Activated effector memory CD4-positive, alpha-beta T cell treated with Interleukin-2 at 50 U/mL for 16 hours (primary cell): ENCODE data around the gene CBLL1.

Experiments used
- DNase-seq: peaks from one replicate; pipeline ENCODE4 v3.0.0-alpha.2; 2020

The CBLL1 gene, protein sequence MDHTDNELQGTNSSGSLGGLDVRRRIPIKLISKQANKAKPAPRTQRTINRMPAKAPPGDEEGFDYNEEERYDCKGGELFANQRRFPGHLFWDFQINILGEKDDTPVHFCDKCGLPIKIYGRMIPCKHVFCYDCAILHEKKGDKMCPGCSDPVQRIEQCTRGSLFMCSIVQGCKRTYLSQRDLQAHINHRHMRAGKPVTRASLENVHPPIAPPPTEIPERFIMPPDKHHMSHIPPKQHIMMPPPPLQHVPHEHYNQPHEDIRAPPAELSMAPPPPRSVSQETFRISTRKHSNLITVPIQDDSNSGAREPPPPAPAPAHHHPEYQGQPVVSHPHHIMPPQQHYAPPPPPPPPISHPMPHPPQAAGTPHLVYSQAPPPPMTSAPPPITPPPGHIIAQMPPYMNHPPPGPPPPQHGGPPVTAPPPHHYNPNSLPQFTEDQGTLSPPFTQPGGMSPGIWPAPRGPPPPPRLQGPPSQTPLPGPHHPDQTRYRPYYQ

DNA sequence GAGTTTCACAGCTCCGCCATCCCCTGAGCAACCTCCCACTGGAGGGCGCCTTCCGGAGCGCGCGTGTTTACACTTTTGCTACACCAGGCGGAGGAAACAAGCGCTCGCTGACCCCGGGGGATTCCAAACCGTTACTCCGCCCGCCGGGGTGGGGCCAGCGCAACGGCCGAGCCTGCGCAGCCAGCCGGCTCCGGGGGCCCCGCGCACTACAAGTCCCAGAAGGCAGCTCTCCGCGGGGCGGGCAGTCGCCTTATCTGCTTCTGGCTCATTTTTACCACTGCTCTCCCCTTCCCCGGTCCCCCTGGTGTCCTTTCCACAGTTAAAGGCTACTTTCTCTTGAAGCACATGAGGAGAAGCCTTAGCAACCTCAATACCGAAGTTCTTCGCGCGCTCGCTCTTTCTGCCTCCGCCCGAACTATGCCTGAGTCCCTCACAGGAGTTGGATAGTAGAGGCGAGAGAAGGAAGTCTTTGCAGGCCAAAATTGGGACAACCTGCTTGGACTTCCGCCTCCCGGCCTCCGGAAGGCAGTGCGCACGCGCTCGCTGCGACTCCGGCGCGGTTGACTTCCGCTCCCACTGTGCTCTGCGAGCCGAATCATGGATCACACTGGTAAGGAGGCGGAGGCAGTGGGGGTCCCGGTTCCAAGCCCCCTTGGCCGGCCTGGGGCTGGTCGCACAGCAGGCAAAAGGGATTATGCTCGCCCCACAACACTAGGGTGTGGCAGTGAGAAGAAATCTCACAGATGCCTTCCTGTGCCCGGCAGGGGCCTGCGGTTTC is at the start of gene CBLL1:
CBLL1 (plus strand) TSS at position 576 of the 778 bp plus-strand sequence; CDS start at position 598, 22 bp downstream.
- peak; percentile 97 for DNase-seq

DNA sequence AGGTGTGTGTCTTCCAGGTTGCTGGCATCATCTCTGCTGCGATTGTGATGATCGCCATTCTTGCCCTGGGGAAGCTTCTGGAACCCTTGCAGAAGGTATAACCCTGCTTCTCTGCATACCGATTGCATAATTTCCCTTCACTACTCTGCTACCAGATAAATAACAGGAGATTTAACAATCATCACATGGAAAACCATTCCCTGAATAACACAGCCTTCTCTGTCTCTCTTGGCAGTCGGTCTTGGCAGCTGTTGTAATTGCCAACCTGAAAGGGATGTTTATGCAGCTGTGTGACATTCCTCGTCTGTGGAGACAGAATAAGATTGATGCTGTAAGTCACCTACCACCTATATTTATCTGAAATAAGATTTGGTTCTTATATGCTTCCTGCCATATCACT is 49.6 kb upstream of the CBLL1 start:
- no peak for DNase-seq

DNA sequence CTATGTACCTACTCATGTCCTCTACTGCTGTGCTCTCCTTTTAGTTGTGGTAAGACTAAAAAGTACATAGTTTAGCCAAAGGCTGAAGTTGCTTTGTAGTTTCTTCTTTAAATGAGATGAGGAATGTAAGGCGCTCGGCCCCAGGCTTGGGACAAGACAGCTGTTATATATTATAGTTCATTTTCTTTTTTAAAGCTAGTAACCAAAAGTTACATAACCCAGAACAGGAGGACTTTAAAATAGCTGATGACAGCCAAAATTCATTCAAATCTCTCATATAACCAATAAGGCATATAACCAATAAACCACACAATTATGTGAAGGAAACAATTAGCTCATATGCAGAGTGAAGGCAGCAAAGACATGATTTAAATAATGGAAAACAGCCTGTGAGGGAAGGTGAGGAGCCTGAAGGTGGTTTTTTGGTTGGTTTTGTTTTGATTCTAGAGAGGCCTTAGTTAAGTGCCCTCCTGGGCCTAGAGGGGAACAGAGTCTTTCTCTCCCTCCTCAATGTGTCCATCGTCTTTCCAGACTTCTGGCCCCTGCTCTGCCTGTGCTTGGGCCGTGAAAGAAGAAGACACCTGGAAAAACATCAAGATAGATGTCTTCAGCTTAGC is 47.5 kb upstream of the CBLL1 start:
- no peak for DNase-seq

DNA sequence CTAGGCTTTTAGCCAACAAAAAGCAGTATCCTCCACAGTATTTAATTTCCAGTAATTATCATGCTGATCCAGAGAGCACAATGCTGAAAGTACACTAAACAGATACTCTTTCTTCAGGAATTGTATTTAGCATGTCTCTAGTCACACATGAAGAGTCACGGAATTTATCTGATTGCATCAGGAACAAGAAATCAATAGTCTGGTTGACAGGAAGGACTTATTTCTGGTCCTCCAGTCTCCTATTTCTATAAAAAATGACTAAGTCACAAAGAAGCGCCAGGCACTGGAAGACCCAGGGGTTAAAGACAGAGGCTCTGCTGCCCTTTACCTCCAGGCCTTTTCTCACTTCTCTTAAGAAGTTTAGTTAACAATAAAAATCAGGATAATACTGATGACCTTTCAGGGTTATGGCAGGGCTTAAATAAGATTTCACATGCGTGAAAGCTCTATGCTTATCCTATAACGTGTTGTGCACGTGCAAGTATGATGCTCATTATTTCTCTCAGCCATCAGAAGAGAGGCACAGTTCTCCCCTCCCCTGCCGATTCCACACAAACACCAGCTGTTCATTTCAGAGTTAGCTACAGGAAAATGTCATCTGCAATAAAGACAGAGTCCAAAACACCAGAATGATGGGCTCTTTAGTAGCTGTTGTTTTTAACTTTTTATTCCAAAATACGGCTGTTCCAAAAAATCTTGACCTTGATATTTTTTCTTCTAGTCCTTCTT is 46.5 kb upstream of the CBLL1 start:
- no peak for DNase-seq

DNA sequence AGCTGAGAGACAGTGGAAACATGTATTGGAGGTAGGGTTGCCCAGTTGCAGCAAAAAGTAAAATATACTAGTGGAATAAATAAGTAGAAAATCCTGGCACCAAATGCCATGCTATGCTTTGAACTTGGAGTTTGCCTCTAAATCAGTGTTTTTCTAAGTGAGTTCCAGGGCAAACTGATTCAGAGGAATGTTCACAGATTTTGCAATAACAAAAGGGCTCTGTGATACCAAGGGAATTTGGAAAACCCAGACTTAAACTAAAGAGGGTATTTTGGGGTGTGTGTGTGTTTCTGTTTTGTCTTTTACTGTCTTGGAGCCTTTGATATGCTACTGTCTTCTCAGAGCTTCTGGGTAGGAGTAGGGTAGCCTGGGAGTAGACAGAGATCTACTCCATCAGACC is 43.4 kb upstream of the CBLL1 start:
- DNase-seq: no peak

DNA sequence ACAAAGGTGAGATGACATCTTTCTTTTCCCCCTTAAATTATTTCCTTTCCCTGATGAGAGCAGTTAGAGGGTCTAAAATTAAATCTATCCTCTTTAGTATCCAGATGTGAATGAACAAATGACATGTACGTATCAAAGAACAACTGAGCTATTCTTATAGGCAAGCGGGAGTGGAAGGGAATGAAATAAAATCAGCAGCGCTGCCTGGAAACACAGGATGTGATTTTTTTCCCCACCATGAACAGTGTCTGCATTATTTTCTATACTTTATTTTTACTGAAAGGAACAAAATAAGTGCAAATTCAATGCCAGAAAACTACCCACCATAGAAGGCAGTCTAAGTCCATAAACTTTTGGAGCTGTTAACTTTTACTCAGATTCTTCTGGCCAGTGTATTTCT is 42.8 kb upstream of the CBLL1 start:
- DNase-seq: no peak

DNA sequence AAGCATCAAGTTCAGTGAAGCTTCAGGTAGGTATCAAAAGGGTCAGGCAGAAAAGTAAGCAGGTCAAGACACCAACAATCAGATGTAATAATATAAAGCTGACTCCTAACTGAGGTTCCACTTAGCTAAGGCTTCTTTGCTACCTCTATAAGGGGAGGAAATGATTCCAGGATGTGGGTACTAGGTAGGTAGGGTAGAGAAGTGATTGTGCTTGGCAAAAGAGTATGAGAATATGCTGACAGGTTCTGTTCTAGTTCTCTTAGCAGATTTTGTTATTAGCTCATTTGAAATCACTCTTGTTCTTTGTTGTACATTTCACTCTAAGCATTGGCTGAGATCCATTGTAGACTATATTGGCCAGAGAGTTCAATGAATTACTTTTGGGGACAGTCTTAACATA is 40.7 kb upstream of the CBLL1 start:
- DNase-seq: no peak

DNA sequence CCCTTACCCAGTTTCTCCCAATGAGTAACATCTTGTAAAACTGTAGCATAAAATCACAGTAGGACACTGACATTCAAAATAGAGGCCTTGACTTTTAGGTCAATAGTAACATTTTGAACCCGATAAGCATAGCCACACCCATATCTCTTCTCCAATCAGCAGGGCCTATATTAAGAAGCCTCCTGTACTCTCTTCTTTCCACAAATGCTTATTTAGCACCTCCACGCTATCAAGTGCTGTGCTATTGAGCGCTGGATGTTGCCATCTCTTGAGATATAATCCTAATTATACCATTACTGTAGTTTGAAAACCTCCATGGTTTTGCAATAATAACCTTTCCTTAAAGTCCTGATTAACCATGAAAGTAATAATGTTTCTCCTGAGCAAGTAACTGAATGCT is 40.1 kb upstream of the CBLL1 start:
- no peak for DNase-seq

DNA sequence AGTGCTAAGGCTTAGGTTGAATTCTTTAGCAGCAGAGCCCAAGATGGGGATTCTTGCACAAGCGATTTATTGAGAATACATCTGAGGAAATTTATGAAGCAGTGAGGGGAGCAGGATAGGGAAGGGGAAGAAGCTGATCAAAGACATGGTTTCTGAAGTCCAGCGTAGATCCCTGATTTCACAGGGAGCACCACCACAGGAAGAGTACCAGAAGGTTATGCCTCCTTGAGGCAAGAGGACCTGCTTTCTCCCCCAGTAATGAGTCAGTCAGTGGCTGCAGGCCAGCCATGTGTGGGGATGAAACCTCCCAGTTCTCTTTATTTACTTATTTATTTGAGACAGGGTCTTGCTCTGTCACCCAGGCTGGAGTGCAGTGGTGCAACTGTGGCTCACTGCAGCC is 35.0 kb upstream of the CBLL1 start:
- no peak for DNase-seq

DNA sequence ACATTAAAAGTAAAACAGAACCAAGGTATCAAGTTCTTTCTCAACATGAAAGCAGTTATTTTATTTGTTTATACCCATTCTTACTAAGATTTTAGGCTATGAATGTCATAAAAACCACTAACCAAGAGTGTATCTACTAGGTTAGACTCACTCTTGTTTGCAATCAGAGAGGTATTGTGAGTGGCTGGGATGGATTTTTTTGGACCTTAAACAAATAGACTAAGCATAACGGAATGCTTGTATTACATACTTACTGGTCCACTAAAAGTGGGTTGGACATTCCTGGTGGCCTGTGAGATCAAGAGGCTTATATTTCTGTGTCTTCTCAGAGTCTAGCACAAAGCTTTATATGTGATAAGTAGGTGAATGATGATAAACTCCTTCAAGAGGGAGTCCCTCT is 32.6 kb upstream of the CBLL1 start:
- no peak for DNase-seq

DNA sequence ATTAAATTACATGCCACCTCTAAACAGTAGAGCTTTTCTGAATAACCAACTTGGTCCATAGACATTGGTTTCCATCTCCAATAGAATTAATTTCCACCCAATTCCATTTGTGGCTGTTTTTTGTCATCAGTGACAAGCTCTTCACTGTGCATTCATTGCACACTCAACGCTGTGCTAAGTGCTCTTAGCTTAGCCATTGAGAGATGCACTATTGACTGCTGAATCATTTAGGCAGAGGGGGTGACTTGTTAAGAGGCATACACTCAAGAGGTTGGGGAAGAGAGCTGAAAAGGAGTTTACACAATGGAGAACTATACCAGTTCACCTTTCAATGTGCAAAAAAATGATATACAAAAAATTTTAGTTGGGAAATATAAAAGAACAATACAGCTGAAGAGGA is 31.9 kb upstream of the CBLL1 start:
- DNase-seq: no peak

DNA sequence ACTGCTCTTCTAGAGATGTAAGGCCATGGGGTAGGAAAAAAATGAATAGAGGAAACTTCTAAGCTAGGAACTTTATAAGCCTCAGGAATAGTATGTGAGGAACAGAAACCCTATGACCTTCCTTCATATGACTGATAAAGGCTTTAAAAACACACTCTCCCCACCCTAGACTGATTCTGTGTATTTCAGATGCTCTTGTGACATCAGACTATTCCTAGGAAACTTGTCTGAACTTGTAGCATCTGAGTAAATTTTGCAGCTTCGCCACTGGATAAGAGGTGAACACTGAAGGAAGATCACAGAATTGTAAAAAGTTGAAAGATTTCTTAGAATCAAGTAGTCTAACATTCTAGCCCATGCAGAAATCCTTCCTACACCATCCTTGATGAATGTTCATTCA is 31.0 kb upstream of the CBLL1 start:
- no peak for DNase-seq

DNA sequence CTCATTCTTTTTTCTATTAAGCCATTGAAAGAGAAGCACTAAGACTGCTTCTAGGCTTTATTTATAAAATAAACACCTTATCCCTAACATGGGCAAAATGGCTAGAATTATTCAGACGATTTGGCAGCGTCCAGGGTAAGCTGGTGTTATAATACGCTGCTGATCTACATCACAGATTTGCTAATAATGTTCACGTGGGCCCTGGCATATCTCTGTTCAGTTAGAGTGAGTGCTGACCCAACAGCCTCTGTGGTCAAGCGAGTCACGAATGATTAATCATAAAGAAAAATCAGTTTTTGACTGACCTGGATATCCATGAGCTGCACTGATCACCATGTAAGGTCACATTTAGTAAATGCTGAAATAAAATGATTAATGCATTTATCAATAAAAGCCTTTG is 28.4 kb upstream of the CBLL1 start:
- no peak for DNase-seq

DNA sequence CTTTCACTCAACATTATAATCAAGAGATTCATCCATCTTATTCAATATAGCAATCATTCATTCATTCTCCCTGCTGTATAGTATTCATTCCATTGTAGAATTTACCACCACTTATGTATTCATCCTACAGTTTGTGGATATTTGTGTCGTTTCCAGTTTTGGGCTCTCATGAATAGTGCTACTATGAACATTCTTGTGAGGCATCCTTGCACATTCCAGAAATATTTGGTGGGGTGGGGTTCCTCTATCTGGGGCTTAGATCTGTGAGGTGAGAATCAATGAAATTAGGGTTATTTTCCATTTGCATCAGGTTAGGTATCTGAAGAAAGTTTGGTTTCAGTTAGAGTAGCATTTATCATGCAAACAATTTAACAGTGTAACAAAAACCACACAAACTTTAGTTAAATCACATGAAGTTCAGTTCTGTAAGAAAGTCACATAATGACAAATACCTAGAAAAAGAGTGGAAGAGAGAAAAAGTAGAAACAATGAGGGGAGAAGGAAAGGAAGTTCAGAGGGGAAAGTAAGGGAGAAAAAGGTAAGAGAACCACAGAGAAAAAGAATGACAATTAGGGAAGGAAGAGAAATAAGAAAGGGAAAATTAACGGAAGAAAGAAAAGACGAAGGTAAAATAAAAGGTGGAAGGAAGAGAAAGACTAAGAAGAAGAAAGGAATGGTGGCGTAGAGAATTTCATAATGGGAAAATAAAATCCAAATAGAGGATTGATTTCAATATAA is 25.3 kb upstream of the CBLL1 start:
- DNase-seq: no peak

DNA sequence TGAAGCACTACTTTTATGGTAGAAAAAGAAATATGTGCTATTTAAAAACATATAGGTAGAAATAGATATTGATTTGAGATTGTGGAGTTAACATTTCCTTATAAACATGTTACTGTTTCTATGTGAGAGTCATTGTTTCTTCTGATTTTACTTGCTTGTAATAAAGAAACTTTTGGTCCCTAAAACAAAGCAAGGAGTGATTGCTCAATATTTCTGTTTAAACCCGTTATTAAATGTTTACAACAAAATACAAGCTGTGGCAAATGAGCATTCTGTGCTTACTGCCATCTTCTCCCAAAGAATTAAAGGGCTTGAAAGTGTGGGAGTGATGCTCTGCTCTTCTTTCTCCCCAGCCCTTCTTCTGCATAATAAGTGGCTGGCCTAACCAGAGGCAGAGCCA is 22.7 kb upstream of the CBLL1 start:
- no peak for DNase-seq

DNA sequence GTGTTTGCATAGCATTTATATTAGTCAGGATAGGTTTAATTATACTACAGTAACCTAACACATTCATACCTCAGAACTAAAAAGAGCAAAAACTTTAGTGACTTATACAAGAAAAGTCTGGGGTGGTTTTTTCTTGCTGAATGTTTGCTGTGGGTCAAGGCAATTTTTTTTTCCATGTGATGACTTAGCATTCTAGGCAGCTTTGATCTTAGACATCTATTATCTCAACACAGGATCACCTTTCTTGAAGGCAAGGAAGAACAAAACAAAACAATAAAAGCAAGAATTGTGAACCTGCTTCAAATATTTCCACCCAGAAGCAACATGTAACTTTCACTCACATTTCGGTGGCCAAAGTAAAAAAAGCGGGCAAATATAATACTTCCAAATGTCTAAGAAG is 20.7 kb upstream of the CBLL1 start:
- no peak for DNase-seq

DNA sequence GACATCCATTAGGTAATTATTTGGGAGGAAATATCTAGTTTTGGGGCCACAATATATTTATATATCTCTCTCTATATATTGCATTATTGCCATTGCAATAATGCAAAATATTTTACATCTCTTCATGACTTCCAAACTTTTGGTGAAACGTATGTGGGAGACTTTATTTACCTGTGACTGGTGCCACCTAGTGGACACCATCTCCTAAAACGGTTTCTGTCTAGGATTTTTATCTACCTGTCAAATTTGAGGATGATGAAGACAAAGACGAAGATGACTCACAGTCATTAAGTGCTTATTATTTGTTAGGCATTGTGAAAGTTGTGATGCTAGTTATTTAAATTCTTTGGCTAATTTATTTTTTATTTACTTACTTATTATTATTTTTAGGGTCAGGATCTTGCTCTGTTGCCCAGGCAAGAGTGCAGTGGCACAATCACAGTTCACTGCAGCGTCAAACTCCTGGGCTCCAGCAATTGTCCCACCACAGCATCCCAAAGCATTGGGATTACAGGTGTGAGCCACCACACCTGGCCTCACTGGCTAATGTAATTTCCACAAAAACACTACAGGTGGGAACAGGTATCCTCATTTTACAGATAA is 18.7 kb upstream of the CBLL1 start:
- DNase-seq: no peak

DNA sequence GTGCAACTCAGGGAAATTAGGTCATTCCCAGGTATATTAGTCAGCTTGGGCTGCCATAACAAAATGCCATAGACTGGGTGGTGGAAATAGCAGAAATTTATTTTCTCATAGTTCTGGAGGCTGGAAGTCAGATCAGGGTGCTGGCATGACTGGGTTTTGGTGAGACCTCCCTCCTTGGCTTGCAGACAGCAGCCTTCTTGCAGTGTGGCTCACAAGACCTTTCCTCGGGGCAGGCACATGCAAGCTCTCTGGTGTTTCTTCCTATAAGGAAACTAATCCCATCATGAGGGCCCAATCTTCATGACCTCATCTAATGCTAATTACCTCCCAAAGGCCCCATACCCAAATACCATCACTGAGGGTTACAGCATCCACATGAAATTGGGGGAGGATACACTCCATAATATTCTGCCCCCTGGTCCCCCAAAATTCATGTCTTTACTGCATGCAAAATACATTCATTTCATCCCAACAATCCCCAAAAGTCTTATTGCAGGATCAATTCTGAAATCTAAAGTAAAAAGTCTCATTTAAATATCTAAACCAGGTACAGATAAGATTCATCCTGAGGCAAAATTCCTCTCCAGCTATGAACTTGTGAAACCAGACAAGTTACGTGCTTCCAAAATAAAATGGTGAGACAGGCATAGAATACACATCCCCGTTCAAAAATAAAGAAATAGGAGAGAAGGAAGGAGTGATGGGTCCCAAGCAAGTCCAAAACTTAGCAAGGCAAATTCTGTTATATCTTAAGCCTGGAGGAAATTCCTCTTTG is 17.4 kb upstream of the CBLL1 start:
- no peak for DNase-seq

DNA sequence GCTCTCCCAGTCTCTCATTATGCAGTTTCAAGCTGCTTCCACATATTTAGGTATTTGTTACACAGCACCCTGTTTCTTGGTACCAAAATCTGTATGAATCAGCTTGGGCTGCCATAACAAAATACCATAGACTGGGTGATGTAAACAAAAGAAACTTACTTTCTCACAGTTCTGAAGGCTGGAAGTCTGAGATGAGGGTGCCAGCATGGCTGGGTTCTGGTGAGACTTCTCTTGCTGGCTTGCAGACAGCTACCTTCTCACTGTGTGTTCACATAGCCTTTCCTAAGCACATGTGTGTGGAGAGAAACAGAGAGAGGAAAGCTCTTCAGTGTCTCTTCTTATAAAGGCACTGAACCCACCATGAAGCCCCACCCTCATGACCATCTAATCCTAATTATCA is 15.7 kb upstream of the CBLL1 start:
- DNase-seq: no peak

DNA sequence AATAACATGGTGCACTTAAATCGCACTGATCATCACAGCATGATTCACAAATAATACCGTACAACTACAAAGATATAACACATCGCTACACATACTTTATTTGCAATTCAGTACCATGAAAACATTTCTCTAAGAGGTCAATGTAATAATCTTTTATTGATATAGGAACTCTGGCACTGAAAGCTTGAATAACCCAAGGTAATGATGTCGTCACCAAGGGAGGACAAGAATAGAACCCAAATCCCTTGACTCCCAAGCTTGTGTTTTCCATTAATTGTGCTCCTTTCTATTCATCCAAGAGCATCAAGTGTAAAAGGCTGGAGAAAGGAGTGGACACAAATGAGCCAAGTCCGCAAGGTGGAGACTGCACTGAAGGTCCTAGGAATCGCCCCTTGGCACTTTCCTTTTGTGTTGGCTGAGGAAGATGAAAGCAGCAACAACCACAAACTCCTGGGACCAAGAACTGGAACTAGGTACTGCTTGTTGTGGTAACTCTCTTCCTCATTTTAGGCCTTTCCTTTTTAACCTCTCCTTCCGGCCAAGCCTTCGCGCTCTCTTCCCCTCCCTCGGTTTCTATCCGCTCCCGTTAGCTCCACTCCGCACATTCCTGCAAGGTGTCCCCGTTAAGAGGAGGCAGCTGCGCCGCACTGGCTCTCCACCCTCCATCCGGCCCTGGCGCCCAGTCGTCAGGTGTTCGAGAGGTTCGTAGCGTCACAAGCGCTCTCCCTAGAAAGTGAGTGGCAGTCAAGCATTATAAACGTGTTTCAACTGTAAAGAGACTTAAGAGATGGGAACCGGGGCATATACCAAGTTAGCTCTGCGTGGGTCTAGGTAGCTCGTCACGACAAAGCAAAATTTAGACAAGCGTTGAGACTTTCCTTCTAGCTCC is 1.0 kb upstream of the CBLL1 start:
- DNase-seq: no peak
